Thyroid gland (tissue), 4 donors: ENCODE measurements around the gene OR5D16. TPM values are rescaled to one million over a fixed set of nuclear protein-coding genes. Genes with fewer than 3 reads are reported as not detected.

ENCODE experiments used
- DNase-seq, 2 donors: peaks; one replicate each; pipeline ENCODE4 v3.0.0-alpha.2; 2019
- H3K27ac ChIP-seq, 3 donors: fragments of 200-600 bp; sonication (generic); 1 replicate in 2 of 3; 2 replicates in 1 of 3; pipeline ENCODE4 v1.5.1; 2016 to 2019; ENCODE audit warnings: mild to moderate bottlenecking in 1 of 3, moderate library complexity in 1 of 3
- H3K27me3 ChIP-seq: fragments of 200-600 bp; sonication (generic); one replicate; pipeline ENCODE4 v1.5.1; 2019
- H3K36me3 ChIP-seq, 2 donors: fragments of 200-600 bp; sonication (generic); one replicate each; pipeline ENCODE4 v1.5.1; 2016 to 2019
- H3K4me1 ChIP-seq, 2 donors: fragments of 200-600 bp; sonication (generic); one replicate each; pipeline ENCODE4 v1.5.1; 2017 to 2019
- H3K4me3 ChIP-seq, 3 donors: fragments of 200-600 bp; sonication (generic); replicated peaks in 1 of 3; 1 replicate in 2 of 3; 2 replicates in 1 of 3; pipeline ENCODE4 v1.5.1; 2016; ENCODE audit warnings: mild to moderate bottlenecking in 1 of 3
- H3K9me3 ChIP-seq: fragments of 200-600 bp; sonication (generic); one replicate; pipeline ENCODE4 v1.5.1; 2017
- POLR2A ChIP-seq, 2 donors: fragments of 450-650 bp; IDR thresholded peaks; one replicate each; pipeline ENCODE4 v1.6.1; 2017; ENCODE audit warnings: antibody characterized with exemption in 2 of 2, mild to moderate bottlenecking in 2 of 2, moderate library complexity in 1 of 2
- WGBS, 2 donors: methylation state at CpG; one replicate each; pipeline ENCODE4 v1.1.5; 2017; 5-methylcytosine and 5-hydroxymethylcytosine counted together
- intact Hi-C: fragments of 100-400 bp; cut with DNase I; formaldehyde crosslinking; loops from one replicate; pipeline ENCODE4 v1.15.1; 2023
- total RNA-seq, 4 donors: library from RNA; depleted of rRNA; stranded (reverse); fragments of >200 nt; gene quantifications; one replicate each; pipeline ENCODE4 v1.2.3, GENCODE V29; 2016
- TF ChIP-seq, protein P1 (sequence below), 6 experiments: fragments of 200-600 bp in 3 of 6; fragments of 450-650 bp in 3 of 6; sonication (generic) in 3 of 6; IDR thresholded peaks; one replicate each; pipeline ENCODE4 v1.5.1; 2016 to 2019; ENCODE audit warnings: antibody characterized with exemption in 6 of 6, mild to moderate bottlenecking in 2 of 6, inconsistent platforms in 1 of 6, moderate library complexity in 1 of 6

Gene OR5D16
- not detected for total RNA-seq

GRCh38 chr11:55838452-55838851 lies at the start of gene OR5D16:
Gene OR5D16, plus strand, starts transcription at chr11:55838752. Its CDS starts 0 bp downstream, at chr11:55838752.
- no peak for TF ChIP-seq POLR2A (IDR thresholded peaks at IDR 0.05)
- TF ChIP-seq, protein P1, sequence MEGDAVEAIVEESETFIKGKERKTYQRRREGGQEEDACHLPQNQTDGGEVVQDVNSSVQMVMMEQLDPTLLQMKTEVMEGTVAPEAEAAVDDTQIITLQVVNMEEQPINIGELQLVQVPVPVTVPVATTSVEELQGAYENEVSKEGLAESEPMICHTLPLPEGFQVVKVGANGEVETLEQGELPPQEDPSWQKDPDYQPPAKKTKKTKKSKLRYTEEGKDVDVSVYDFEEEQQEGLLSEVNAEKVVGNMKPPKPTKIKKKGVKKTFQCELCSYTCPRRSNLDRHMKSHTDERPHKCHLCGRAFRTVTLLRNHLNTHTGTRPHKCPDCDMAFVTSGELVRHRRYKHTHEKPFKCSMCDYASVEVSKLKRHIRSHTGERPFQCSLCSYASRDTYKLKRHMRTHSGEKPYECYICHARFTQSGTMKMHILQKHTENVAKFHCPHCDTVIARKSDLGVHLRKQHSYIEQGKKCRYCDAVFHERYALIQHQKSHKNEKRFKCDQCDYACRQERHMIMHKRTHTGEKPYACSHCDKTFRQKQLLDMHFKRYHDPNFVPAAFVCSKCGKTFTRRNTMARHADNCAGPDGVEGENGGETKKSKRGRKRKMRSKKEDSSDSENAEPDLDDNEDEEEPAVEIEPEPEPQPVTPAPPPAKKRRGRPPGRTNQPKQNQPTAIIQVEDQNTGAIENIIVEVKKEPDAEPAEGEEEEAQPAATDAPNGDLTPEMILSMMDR (IDR thresholded peaks at IDR 0.05), result no peak
- intact Hi-C loops, result no loop called here
- 31 to 37% methylated on average over 3 of the region's 3 CpGs for WGBS, 2 donors

GRCh38 chr11:55791606-55792005 lies 46.9 kb upstream of the OR5D16 start:
- Histone ChIP-seq H3K36me3 (no peaks in the 10 kb centered on the region), H3K9me3 (no peaks in the 10 kb centered on the region), H3K27ac (no peak overlapping the region), H3K4me1 (no peaks in the 10 kb centered on the region), H3K27me3 (no peaks in the 10 kb centered on the region), H3K4me3 (no peak overlapping the region)
- no peak for DNase-seq
- no peak for TF ChIP-seq POLR2A (IDR thresholded peaks at IDR 0.05)
- TF ChIP-seq, protein P1 (IDR thresholded peaks at IDR 0.05), result no peak
- whole genome bisulfite sequencing, 2 donors, result 90 to 94% methylated on average over 1 of the region's 1 CpG
- intact Hi-C loops, result no loop called here

More at GRCh38 chr11:55838452-55838851, at the start of gene OR5D16:
- Histone ChIP-seq H3K4me3 (no peak within 1 kb of the TSS), H3K27me3 (no peaks in the 10 kb centered on the region), H3K4me1 (no peaks in the 10 kb centered on the region), H3K27ac (no peak within 1 kb of the TSS), H3K36me3 (no peaks in the 10 kb centered on the region), H3K9me3 (no peaks in the 10 kb centered on the region)
- DNase-seq, result no peak

DNA sequence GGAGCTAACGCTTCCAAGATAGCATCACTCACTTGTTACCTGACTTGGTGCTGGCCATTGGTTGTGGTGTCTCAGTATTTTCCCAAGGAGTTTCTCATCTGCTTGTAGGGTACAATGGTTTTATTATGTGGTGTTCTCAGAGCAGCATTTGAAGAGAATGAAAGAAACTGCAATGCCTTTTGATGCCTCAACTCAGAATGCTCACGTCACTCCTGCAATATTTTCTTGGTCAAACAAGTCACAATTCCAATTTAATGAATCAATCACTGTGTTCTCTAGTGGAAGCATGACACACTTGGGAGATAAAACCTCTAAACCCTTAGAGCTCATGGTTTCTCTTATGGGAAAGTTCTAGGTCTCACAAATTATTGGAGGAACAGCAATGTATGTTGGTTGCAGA lies 45.2 kb upstream of the OR5D16 start:
- H3K27ac ChIP-seq, result no peak overlapping the region
- no peaks in the 10 kb centered on the region for H3K27me3 ChIP-seq
- no peaks in the 10 kb centered on the region for H3K9me3 ChIP-seq
- no peak for TF ChIP-seq POLR2A (IDR thresholded peaks at IDR 0.05)
- TF ChIP-seq, protein P1 (IDR thresholded peaks at IDR 0.05), result no peak
- intact Hi-C loops, result no loop called here
- no peak for DNase-seq
- H3K36me3 ChIP-seq, result no peaks in the 10 kb centered on the region
- 38 to 63% methylated on average over 2 of the region's 2 CpGs for WGBS, 2 donors
- H3K4me3 ChIP-seq, result no peak overlapping the region
- no peaks in the 10 kb centered on the region for H3K4me1 ChIP-seq

DNA sequence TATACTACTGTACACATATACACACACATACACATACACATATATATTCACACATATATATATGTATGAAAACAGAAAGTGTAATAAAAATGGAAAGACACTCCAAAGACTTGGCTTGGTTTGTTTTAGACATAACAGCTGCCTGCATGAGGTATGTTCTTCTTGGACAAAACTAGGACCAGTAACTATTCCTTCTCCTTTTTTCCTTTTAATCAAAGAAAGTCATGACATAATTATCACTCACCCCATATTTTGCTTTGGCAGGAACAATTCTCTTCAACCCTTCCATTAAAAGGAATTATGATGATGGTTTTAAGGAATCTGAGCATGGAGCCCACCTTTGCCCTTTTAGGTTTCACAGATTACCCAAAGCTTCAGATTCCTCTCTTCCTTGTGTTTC lies 43.3 kb upstream of the OR5D16 start, which contains the start of gene OR5D14:
Gene OR5D14, plus strand, starts transcription at position 301 of the 400 bp plus-strand sequence. Its CDS starts 0 bp downstream, at position 301.
- Histone ChIP-seq H3K4me3 (no peak within 1 kb of the TSS), H3K36me3 (no peaks in the 10 kb centered on the region), H3K27me3 (no peaks in the 10 kb centered on the region), H3K9me3 (no peaks in the 10 kb centered on the region), H3K4me1 (no peaks in the 10 kb centered on the region), H3K27ac (no peak within 1 kb of the TSS)
- intact Hi-C loops, result no loop called here
- TF ChIP-seq, protein P1 (IDR thresholded peaks at IDR 0.05), result no peak
- TF ChIP-seq POLR2A (IDR thresholded peaks at IDR 0.05), result no peak
- DNase-seq, result no peak

DNA sequence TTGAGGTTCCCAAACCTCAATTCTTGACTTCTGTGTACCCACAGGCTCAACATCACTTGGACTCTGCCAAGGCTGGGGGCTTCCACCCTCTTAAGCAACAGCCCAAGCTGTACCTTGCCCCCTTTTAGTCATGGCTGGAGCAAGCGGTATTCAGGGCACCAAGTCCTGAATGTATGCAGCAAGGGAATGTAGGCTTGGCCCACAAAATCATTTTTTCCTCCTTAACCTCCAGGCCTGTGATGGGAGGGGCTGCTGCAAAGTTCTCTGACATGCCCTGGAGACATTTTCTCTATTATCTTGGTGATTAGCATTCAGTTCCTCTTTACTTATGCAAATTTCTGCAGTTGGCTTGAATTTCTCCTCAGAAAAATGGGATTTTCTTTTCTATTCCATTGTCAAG lies 32.3 kb upstream of the OR5D16 start:
- WGBS, 2 donors, result 82 to 100% methylated on average over 1 of the region's 1 CpG
- no peaks in the 10 kb centered on the region for H3K4me1 ChIP-seq
- DNase-seq, result no peak
- no peaks in the 10 kb centered on the region for H3K9me3 ChIP-seq
- no peaks in the 10 kb centered on the region for H3K27me3 ChIP-seq
- H3K4me3 ChIP-seq, result no peak overlapping the region
- intact Hi-C loops, result no loop called here
- TF ChIP-seq POLR2A (IDR thresholded peaks at IDR 0.05), result no peak
- TF ChIP-seq, protein P1 (IDR thresholded peaks at IDR 0.05), result no peak
- H3K27ac ChIP-seq, result no peak overlapping the region
- no peaks in the 10 kb centered on the region for H3K36me3 ChIP-seq
